PC-3 (cell line): ENCODE data around the gene ZDHHC7. TPM values are rescaled to one million over a fixed set of nuclear protein-coding genes. Genes with fewer than 3 reads are reported as not detected.

Source experiments
- ATAC-seq: fragments of 200-7000 bp; cut with Tn5 transposase; 2 replicates; pipeline ENCODE4 v1.9.1; 2020; ENCODE audit warnings: mild to moderate bottlenecking, moderate library complexity
- BruUV-seq: library from RNA; stranded (reverse); fragments of 400-500 nt; replicated peaks from 2 replicates; lab custom pipeline; 2021; lab: Mats Ljungman, UMichigan
- CTCF ChIA-PET: fragments of 300-600 bp; sonication (Branson Sonifier 250); formaldehyde crosslinking; loops from one replicate; lab custom pipeline; 2022; ENCODE audit warnings: antibody characterized with exemption; lab: Charles Lee
- POLR2A ChIA-PET: fragments of 300-600 bp; sonication (Branson Sonifier 250); formaldehyde crosslinking; loops from one replicate; lab custom pipeline; 2022; ENCODE audit warnings: antibody characterized with exemption; ENCODE audit not compliant: unreplicated experiment; lab: Charles Lee
- DNase-seq: peaks from one replicate; pipeline ENCODE4 v3.0.0-alpha.2; 2015
- H2AFZ ChIP-seq: fragments of 300-600 bp; sonication (generic); 2 replicates; pipeline ENCODE4 v1.6.0; 2016; ENCODE audit warnings: antibody characterized with exemption, low read length
- H3F3A ChIP-seq: fragments of 300-600 bp; sonication (generic); one replicate; pipeline ENCODE4 v1.6.0; 2017; ENCODE audit warnings: antibody characterized with exemption, low read length, control low read depth, mild to moderate bottlenecking; ENCODE audit not compliant: unreplicated experiment
- H3K27ac ChIP-seq: fragments of 300-600 bp; sonication (generic); 2 replicates; pipeline ENCODE4 v1.5.1; 2016; ENCODE audit warnings: mild to moderate bottlenecking, low read length
- H3K27me3 ChIP-seq: fragments of 300-600 bp; sonication (generic); 2 replicates; pipeline ENCODE4 v1.6.1; 2016; ENCODE audit warnings: low read length, mixed read lengths
- H3K36me3 ChIP-seq: fragments of 300-600 bp; sonication (generic); 2 replicates; pipeline ENCODE4 v1.6.1; 2016; ENCODE audit warnings: low read depth, mixed run types, low read length, mixed read lengths
- H3K4me1 ChIP-seq: fragments of 300-600 bp; sonication (generic); 2 replicates; pipeline ENCODE4 v1.5.1; 2016; ENCODE audit warnings: low read length; ENCODE audit not compliant: insufficient read depth
- H3K4me2 ChIP-seq: fragments of 300-600 bp; sonication (generic); 2 replicates; pipeline ENCODE4 v1.6.0; 2016; ENCODE audit warnings: low read length
- H3K4me3 ChIP-seq: fragments of 300-600 bp; sonication (generic); 2 replicates; pipeline ENCODE4 v1.5.1; 2016; ENCODE audit warnings: mild to moderate bottlenecking, low read length, mixed read lengths
- H3K79me2 ChIP-seq: fragments of 300-600 bp; sonication (generic); 2 replicates; pipeline ENCODE4 v1.6.1; 2017; ENCODE audit warnings: low read length, mixed read lengths
- H3K9ac ChIP-seq: fragments of 300-600 bp; sonication (generic); 2 replicates; pipeline ENCODE4 v1.6.0; 2016; ENCODE audit warnings: mild to moderate bottlenecking, low read length
- H3K9me2 ChIP-seq: fragments of 300-600 bp; sonication (generic); replicated peaks from 2 replicates; pipeline ENCODE4 v1.6.1; 2016; ENCODE audit warnings: mixed run types, low read length, mixed read lengths
- H3K9me3 ChIP-seq: fragments of 300-600 bp; sonication (generic); 2 replicates; pipeline ENCODE4 v1.6.1; 2016; ENCODE audit warnings: low read length, mixed read lengths
- H4K20me1 ChIP-seq: fragments of 300-600 bp; sonication (generic); 2 replicates; pipeline ENCODE4 v1.6.1; 2016; ENCODE audit warnings: low read length, mixed read lengths
- CTCF ChIP-seq: fragments of 300-600 bp; sonication (generic); conservative IDR thresholded peaks from 2 replicates; pipeline ENCODE4 v1.5.1; 2017; ENCODE audit warnings: antibody characterized with exemption, low read depth, mild to moderate bottlenecking, low read length
- EZH2 ChIP-seq: fragments of 300-600 bp; sonication (generic); IDR thresholded peaks from one replicate; pipeline ENCODE4 v1.6.1; 2017; ENCODE audit warnings: antibody characterized with exemption, mild to moderate bottlenecking, low read length; ENCODE audit not compliant: unreplicated experiment
- EZH2phosphoT487 ChIP-seq: fragments of 300-600 bp; sonication (generic); IDR thresholded peaks from 2 replicates; pipeline ENCODE4 v1.6.1; 2018; ENCODE audit warnings: mild to moderate bottlenecking, antibody characterized with exemption, low read length, borderline replicate concordance
- intact Hi-C: fragments of 100-400 bp; cut with micrococcal nuclease; formaldehyde crosslinking; loops from 2 replicates; pipeline ENCODE4 v1.9.0; 2023
- total RNA-seq: library from RNA; depleted of rRNA; stranded (reverse); fragments of >200 nt; gene quantifications from 2 replicates; pipeline ENCODE4 v1.2.3, GENCODE V29; 2014

The ZDHHC7 gene
- total RNA-seq, 1 experiment from 2014 or later: 42.1 TPM

GRCh38 chr16:85042167-85042526 is 30.8 kb upstream of the ZDHHC7 start:
- Histone ChIP-seq H3K4me1 (peaks cover 5% of the 10 kb centered on the region), H3K4me3 (no peak overlapping the region), H3K36me3 (no peaks in the 10 kb centered on the region), H3K9ac (no peak overlapping the region), H3K27ac (no peak overlapping the region), H3K9me3 (no peaks in the 10 kb centered on the region), H3K27me3 (no peaks in the 10 kb centered on the region), H3K9me2 (no peaks in the 10 kb centered on the region), H3F3A (no peaks in the 10 kb centered on the region), H3K4me2 (no peak overlapping the region), H3K79me2 (no peaks in the 10 kb centered on the region), H4K20me1 (no peaks in the 10 kb centered on the region), H2AFZ (no peak overlapping the region)
- DNase-seq (no peak), ATAC-seq (no peak)
- ChIA-PET POLR2A (no interaction called here), CTCF (no interaction called here)
- TF ChIP-seq CTCF (no peak), EZH2phosphoT487 (no peak), EZH2 (no peak)
- intact Hi-C loops: no loop called here
- BruUV-seq: no TSS peak

- ChIA-PET CTCF (no interaction called here), POLR2A (no interaction called here)
- Histone ChIP-seq H3K4me3 (no peak overlapping the region), H3K4me2 (no peak overlapping the region), H3K4me1 (peaks cover 11% of the 10 kb centered on the region), H4K20me1 (no peaks in the 10 kb centered on the region), H3K27me3 (no peaks in the 10 kb centered on the region), H3F3A (no peaks in the 10 kb centered on the region), H3K9me2 (no peaks in the 10 kb centered on the region), H2AFZ (no peak overlapping the region), H3K9me3 (no peaks in the 10 kb centered on the region), H3K79me2 (no peaks in the 10 kb centered on the region), H3K9ac (no peak overlapping the region), H3K27ac (no peak overlapping the region), H3K36me3 (no peaks in the 10 kb centered on the region)
- intact Hi-C loops: no loop called here
- no peak for ATAC-seq
- TF ChIP-seq EZH2: no peak
- TF ChIP-seq CTCF: no peak
- no peak for TF ChIP-seq EZH2phosphoT487
- no TSS peak for BruUV-seq
- DNase-seq: no peak
Observed at GRCh38 chr16:85041219-85042166, 30.2 kb upstream of the ZDHHC7 start.

GRCh38 chr16:85040685-85041084 is 29.4 kb upstream of the ZDHHC7 start:
- no peaks in the 10 kb centered on the region for H3K79me2 ChIP-seq
- H3K4me1 ChIP-seq: peaks cover 15% of the 10 kb centered on the region
- no peaks in the 10 kb centered on the region for H3K27me3 ChIP-seq
- intact Hi-C loops: no loop called here
- no peak overlapping the region for H2AFZ ChIP-seq
- no TSS peak for BruUV-seq
- H3K36me3 ChIP-seq: no peaks in the 10 kb centered on the region
- no peaks in the 10 kb centered on the region for H3F3A ChIP-seq
- POLR2A ChIA-PET: no interaction called here
- no peak overlapping the region for H3K27ac ChIP-seq
- no peak overlapping the region for H3K4me2 ChIP-seq
- no peaks in the 10 kb centered on the region for H4K20me1 ChIP-seq
- no peak overlapping the region for H3K9ac ChIP-seq
- TF ChIP-seq EZH2phosphoT487 (no peak), CTCF (no peak), EZH2 (no peak)
- ATAC-seq (no peak), DNase-seq (no peak)
- CTCF ChIA-PET: no interaction called here
- H3K9me3 ChIP-seq: no peaks in the 10 kb centered on the region
- H3K9me2 ChIP-seq: no peaks in the 10 kb centered on the region
- H3K4me3 ChIP-seq: no peak overlapping the region
